HT1080 (cell line): ENCODE results near the gene GAL. TPM values are rescaled to one million over a fixed set of nuclear protein-coding genes. Genes with fewer than 3 reads are reported as not detected.

Experiments
- DNase-seq: peaks from one replicate; pipeline ENCODE4 v3.0.0-alpha.2; 2015; ENCODE audit warnings: low read depth
- total RNA-seq: library from RNA; depleted of rRNA; stranded (reverse); fragments of >200 nt; shearing (Covaris generic); gene quantifications from 2 replicates; pipeline ENCODE4 v1.2.3, GENCODE V29; 2014

Gene GAL
- total RNA-seq, 1 experiment from 2014 or later: not detected

DNA sequence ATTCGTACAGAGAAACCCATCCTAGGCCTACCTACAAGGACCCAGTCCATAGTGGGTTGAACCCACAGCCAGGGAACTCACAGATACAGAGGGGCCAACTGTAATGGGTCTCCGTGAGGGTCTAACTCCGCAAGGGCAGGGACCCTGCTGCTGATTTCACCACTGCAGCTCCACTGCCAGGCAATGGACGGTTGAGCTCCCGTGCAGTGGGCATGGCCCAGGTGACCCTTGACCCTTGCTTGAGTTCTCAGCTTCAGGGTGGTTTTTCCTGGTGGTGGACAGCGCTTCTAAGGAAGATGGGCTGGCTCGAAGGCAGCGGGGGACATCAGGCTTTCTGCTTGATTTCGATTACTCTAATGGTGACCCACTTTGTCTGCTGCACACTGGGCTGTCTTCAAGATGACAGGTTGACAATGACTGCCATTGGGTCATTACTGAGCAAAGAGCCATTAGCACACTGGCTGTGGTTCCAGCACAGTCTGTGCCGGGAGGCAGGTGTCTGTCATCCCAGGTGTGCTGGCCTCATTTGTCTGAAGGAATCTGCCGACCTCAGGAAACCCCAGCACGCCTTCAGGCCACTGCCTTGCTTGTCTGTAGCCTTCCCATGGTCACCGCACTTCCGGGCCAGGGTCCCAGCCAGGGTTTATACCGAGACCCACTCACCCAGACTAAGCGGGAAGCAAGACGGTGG is 3.7 kb upstream of the GAL start:
- DNase-seq: no peak

DNA sequence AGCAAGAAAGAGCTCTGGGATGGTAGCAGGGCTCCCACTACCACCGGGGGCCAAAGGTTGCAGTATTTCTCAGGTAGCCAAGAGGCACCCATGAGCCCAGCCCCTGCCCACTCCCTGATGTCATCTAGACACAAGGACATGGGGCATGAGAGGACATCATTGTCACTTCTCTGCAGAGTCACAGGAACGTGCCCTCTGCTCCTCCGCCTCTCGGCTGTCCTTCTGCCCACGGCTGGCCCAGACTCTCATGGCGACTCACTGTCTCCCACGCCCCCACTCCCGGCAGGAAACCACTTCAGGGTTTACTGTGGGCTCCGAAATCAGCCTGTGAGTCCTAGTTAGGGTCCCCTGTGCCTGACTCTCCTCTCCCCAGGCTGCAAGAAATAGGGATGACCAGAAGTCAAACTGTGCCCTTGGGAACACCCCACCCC is 1.8 kb upstream of the GAL start:
- DNase-seq: no peak

DNA sequence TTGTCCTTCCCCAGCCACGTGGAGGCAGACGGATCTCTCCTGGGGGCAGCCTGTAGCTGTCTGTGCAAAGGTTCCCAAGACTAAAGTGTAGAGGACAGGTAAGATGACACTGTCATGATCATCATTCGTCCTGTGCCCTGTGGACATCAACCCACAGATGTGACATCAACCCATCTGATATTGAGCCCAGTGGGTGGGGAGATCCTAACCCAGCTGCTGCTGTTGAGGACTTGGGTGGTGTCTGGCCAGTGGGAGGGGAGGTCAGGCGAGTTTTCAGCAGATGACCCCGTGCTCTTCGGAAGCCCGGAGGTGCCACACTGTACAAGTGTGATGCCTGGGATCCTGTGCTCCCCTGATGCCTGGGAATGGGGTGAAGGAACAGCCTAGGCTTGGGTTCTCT is 1.2 kb upstream of the GAL start:
- DNase-seq: no peak

DNA sequence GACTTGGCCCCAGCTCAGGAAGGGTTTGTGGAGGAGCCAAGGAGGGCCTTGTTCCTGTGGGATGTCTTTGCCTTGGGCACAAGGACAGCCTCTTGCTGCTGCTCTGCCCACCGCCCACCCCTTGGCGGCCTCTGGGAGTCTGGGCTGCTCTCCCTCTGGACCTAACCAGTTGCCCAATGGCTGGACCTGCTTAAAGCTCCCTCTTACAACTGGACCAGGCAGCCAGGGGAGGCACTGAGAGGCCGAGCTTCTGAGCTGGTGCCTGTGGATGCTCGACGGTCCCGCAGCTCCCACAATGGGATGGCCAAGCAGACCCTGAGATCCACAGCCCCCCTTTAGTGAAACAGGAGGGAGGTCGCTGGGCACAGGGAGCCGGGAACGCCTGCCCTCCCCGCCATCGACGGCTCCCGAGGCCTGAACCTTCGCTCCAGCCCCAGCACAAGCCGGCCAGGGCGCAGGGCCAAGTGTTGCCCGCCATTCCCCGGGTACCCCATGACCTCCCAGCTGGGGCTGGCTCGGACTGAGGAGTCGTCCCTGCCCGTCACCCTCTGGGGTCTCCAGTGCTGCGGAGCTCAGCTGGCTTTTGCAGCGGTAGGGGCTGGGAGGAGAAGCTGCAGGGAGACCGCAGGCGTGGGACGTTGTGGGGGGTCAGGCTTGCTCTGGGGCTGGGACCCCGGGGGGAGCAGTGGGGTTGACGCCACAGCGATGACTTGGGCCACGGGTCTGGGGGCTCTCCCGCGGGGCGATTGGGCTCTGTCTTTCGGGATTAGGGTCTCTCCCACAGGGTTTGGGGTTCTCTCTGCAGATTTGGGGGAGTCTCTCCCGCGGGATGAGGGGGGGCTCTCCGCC is 584 bp upstream of the GAL start:
- no peak for DNase-seq

DNA sequence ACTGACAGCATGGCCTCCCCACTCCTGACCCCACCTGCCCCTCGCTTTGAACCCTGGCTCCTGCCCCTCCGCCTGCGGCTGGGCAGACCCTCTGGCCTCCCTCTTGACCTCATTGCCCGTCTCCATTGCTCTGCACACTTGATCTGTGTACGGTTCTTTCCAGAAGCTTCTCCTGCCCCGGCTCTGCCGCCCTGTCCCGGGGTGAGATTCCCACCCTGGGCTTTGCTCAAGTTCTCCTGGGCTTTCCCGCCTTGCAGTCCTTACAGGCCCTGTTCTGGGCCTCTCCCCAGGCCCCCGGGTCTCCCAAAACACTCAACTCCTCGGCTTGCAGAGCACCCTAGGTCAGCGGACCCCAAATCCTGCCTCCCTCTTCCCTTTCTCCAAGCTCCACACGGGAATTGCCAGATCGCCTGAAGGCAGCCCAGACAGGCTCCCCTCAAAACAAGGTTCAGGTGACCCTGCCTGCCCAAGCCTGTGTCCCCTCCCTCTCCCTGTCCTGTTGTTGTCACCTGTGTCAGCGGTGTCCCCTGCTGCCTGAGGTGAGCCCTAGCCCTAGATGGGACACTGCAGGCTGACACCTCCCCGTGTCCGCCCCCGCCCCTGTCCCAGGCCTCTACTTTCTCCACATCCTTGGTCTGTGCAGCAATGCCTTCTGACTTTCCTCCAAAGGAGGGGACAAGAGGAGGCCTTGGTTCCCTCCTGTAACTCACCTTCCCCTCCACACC is 1.5 kb downstream of the GAL start:
- no peak for DNase-seq

DNA sequence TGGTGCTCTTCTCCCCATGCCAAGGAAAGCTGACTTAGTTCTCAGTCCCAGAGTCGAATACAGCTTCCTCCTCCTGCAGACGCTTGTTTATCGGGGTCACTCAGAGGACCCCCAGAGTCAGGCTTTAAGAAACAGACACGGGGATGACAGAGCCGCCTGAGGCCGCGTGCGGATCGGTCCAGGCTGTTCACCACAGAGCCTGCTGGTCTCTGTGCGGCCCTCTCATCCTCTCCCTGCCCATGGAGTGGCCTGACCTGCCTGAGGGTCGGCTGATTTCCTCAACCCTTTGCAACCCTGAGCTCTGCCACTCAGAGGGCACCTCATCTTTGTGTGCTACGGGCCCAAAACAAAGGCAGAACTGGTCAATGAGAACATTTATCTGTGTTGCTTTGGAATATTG is 2.1 kb downstream of the GAL start:
- DNase-seq: no peak

DNA sequence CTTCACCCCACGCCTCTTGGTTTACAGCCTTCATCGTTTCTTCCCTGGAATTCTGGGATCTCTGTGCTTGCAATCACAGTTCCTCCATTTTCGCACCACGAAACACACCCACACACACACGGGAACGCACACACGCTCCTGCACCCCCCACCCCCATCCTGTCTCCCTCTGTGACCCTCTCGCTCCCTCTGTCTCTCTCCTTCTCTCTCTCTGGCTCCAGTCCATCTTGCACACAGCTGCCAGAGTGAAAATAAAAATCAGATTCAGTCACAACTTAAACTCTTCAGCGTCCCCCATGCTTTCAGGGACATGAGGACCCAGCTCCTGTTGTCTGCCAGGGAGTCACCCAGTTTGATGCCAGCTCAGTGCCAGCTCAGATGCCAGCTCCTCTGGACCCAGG is 3.0 kb downstream of the GAL start:
- DNase-seq: no peak

DNA sequence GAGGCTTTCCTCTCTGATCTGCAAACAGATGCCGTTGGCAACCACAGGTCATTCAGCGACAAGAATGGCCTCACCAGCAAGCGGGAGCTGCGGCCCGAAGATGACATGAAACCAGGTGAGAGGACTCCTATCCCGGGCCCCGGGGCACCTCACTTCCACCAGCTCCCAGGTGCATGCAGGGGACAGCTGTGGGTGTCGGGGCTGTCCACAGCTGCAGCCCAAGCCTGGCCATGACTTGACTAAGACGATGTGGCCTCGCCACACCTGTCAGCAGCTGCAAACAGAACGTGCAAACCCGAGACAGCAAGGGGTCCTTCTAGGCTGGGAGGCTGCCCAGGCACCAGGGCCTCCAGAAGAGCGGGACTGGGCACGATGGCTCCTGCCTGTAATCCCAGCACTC is 3.6 kb downstream of the GAL start:
- DNase-seq: no peak

DNA sequence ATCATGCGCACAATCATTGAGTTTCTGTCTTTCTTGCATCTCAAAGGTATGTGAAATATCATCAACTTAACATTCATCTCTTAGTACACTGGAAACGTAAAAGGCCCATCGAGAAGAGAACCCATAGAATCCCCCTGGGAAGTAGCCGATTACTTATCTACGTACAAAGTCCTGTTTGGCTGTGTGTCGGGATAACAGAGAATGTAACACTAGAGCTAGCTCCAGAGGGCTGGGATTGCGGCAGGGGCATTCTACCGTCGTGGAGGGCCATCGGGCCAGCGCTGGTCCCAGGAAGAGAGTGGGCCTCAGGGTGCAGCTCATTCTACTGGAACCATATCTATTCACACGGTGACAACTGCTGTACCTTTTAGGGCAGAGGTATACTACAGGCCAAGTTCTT is 4.5 kb downstream of the GAL start:
- no peak for DNase-seq

DNA sequence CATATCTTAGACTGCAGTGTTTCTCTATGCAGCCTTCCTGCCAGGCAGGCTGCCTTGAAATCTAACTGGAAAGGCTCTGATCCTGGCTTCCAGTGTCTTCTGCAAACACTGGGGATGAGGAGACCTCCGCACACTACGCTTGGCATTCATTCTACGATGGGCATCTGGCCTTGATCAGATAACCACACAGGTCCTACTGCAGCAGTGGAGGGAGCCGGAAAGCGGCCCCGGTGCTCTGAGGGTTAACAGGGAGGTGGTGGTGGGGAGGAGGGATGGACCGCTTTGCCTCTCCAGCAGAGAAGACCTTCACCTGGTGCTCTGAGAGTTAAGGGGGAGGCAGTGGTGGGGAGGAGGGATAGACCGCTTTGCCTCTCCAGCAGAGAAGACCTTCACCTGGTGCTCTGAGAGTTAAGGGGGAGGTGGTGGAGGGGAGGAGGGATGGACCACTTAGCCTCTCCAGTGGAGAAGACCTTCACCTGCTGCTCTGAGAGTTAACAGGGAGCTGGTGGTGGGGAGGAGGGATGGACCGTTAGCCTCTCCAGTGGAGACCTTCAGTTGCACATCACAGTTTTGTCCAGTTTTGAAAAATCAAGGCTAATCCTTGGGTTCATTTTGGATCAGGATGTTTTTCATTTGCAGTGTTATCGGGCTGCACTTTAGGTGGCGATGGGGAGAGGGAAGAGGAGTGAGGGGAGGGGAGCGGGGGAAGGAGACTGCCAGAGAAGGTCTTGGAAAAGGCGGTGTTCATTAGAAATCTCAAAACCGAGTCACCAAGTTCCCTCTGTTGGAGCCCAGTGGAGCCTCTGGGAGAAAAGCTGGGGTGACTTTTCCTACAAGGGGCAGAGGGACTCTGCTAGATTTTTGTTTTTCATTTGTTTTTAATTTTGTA is 5.6 kb downstream of the GAL start:
- DNase-seq: no peak

DNA sequence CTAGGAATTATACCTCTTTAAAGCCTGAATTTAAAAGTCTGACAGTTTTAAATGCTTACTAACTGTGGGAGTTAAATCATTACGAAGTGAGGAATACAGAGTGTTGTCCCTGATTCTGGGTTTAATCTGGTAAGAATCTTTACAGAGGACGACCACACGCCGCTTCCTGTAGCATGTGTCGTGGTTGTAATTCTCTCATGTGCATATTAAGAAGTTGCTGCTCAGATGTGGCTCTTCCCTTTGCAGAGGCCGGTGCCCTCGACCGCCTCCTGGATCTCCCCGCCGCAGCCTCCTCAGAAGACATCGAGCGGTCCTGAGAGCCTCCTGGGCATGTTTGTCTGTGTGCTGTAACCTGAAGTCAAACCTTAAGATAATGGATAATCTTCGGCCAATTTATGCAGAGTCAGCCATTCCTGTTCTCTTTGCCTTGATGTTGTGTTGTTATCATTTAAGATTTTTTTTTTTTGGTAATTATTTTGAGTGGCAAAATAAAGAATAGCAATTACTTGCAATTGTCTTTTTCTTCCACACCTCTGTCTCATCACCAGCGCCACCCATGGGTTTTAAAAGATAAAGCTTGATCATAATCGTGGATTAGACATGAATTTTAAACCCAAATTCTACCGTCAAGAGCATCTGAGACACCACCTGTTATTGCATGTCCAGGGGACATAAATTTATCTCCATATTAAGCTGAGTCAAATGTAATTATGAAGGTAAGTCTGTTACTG is 6.5 kb downstream of the GAL start:
- DNase-seq: no peak

DNA sequence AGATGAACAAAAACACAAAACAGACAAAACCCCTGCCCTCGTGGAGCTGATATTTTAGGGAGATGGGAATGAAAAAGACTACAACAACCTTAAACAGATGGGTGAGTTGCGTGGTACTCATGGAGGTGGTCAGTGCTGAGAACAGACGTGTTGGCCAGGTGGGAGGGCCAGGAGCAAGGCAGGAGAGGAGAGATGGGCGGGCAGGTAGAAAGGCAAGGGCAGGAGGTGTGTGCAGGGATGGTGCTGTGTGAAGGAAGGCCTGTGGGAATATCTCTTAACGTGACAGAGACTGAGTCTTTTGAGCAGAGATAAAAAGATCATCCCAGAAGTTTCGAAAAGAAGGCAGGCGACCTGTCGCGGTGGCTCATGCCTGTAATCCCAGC is 7.0 kb downstream of the GAL start:
- DNase-seq: no peak

DNA sequence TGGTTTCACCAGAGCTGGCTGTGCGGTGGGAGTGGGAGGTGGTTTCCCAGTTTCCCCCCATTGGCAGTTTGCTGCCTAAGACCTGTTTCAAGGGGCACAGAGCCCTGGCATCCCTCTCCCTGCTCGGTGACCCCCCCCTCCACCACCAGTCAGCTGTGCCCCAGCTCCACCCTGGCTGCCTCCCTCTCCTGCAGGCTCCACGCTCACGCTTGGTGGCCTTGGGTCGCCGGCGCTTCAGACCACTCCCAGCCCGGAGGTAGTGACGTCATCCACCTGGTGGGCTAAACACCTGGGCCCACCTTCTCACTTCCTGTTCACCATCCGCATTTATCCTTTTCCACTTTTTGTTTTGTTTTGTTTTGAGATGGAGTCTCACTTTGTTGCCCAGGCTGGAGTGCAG is 7.8 kb downstream of the GAL start:
- DNase-seq: no peak

DNA sequence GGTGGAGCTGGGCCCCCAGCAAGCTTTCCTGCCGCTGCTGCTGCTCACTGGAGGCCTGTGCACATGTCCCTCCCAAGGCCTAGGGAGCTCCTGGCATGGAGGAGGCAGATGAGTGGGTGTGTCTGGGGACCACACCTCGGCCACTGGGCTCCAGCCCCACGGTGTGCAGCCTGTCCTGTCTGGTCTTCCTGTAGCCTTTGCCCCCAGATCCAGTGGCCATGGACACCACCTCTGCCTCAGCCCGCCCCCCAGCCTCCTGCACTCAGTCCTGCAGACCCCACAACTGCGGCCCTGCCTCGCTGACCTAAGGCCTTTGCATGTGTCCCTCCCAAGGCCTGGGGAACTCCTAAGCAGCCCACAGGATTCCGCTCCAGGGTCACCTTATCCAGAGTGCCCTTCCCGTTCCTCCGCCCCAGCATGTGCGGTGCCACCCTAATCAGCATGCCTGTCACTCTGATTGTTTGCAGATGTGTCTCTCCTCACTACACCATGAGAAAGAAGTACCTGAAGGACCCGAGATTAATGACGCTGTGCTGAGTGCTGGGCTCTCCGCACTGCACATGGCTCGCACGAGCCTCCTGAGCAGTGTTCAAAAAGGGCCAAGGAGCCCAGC is 8.6 kb downstream of the GAL start:
- DNase-seq: no peak

DNA sequence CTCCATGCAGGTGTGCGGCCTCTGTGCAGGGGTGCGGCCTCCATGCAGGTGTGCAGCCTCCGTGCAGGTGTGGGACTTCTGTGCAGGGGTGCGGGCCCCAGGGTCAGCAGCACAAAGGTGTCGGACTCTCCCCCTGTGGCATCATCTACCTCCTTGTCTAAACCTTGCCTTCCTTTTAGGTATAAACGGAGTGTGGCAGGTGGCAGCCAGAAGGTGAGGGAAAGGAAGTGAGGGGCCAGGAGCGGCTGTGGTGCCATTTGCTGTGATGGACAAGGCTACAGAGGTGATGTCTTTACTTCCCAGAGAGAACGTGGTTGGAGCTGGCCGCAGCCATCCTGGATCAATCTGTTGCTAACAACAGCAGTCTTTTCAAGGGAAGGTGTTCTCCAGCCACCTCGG is 9.1 kb downstream of the GAL start:
- no peak for DNase-seq

DNA sequence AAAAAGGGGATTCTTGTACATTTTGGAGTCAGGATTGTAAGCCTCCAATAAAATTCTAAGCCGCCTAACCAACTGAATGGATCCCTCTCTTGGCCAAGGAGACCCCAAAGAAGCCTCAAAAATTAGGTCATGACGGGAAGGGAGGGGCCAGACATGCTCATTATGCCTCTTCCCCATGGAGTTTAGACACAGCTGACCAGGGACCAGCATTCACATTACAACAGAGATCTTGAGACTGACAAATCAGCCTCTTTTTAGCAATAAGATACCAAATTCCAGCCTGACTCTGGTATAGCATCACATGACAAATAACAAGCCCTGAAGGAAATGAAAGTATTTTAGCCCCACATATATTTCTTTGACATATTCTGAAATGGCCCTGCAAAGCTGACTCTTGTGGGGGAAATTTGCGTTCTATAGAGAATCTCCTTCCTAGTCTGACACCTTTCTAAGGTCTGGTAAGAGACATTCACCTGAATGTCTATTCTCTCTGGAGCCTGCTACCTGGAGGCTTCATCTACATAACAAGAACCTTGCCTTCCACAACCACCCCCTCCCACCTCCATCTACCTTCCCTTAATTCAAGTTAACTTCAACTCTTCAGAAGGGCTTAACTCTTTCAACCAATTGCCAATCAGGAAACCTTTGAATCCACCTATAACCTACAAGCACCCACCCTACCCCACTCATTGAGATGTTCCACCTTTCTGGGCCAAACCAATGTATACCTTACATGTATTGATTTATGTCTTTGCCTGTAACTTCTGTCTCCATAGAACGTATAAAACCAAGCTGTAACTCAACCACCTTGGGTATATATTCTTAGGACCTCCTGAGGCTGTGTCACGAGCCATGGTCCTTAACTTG is 10.3 kb downstream of the GAL start:
- no peak for DNase-seq

DNA sequence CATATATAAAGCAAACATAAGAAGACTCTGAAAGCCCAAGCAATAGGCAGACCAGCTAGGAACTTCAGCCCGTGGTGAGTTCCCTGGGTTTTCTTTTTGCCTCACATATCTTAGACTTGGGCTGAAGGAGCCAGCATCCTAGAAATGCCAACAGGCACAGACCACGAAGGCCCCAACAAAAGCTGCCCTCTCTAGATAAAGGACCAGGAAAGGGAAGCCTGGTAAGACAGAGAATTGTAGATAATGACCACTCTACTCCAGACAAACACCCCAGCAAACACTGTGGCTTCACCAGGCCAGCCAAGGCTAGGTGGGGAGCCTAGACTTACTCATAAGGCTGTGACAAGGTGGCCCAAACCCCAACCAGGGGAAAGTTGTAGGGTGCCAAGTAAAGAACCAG is 11.2 kb downstream of the GAL start:
- no peak for DNase-seq

DNA sequence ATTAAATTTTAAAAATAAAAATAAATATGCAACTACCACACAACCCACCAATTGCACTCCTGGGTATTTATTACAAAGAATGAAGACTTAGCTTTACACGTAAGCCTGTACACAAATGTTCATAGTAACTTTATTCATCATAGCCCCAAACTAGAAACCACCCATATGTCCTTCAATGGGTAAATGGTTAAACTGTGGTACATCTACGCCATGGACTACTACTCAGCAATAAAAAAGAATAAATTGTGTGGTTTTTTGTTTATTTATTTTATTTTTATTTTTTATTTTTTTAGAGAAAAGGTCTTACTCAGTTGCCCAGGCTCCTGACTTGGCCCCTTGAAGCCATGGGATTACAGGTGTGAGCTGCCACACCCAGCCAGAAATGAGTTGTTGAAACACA is 14.6 kb downstream of the GAL start:
- no peak for DNase-seq

DNA sequence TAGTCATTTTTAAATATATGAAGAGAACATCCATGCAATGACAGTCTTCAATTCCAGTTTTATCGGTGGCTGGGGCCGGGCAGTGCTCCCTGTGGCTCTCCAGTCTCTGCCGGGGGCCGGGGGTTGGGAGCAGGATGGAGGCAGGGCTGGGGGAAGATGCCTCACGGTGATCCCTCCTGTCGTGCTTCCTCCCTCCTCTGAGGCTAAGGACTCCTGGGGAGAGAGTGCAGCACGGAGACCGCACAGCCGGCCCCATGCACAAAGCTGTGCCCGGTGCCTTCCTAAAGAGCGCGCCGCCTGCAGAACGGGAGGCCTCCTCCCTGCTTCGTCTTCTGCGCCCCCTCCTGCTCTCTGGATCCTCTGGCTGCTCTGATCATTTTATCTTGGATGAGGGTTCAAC is 20.5 kb downstream of the GAL start:
- no peak for DNase-seq
